Trophoblast cell (in vitro differentiated cells and primary cell): ENCODE data around the gene CEACAM8.
"Not testable (repeated sequence)": the region's sequence is repeated elsewhere in the genome, so short reads cannot be mapped to it uniquely, and the experiment has no call there.

Source experiments
- DNase-seq, 2 donors: peaks; one replicate each; pipeline ENCODE4 v3.0.0-alpha.2; 2016
- H2AFZ ChIP-seq: 2 replicates; pipeline ENCODE4 v1.6.1; 2013; ENCODE audit warnings: low read length, moderate library complexity, mild to moderate bottlenecking; ENCODE audit not compliant: insufficient read depth, poor library complexity
- H2AK5ac ChIP-seq: 2 replicates; pipeline ENCODE4 v1.6.1; 2013; ENCODE audit warnings: mild to moderate bottlenecking, low read length
- H2BK120ac ChIP-seq: 2 replicates; pipeline ENCODE4 v1.6.1; 2013; ENCODE audit warnings: low read length, mild to moderate bottlenecking, moderate library complexity; ENCODE audit not compliant: insufficient read depth, poor library complexity
- H2BK12ac ChIP-seq: 2 replicates; pipeline ENCODE4 v1.6.1; 2013; ENCODE audit warnings: mild to moderate bottlenecking, low read length, moderate library complexity
- H2BK5ac ChIP-seq: 2 replicates; pipeline ENCODE4 v1.6.1; 2013; ENCODE audit warnings: low read length, low read depth, moderate library complexity, mild to moderate bottlenecking; ENCODE audit not compliant: poor library complexity
- H3K14ac ChIP-seq: 2 replicates; pipeline ENCODE4 v1.6.1; 2013; ENCODE audit warnings: mild to moderate bottlenecking, low read length
- H3K18ac ChIP-seq: 2 replicates; pipeline ENCODE4 v1.6.1; 2013; ENCODE audit warnings: mild to moderate bottlenecking, low read length
- H3K23ac ChIP-seq: 2 replicates; pipeline ENCODE4 v1.6.1; 2013; ENCODE audit warnings: low read length
- H3K27ac ChIP-seq: 2 replicates; pipeline ENCODE4 v1.5.1; 2013; ENCODE audit warnings: low read depth, mild to moderate bottlenecking, inconsistent platforms, low read length, moderate library complexity
- H3K27me3 ChIP-seq: 2 replicates; pipeline ENCODE4 v1.6.1; 2013; ENCODE audit warnings: inconsistent platforms, mild to moderate bottlenecking, low read length, moderate library complexity; ENCODE audit not compliant: insufficient read depth
- H3K36me3 ChIP-seq, 2 experiments: 1 replicate in 1 of 2; 2 replicates in 1 of 2; pipeline ENCODE4 v1.6.1; 2013; ENCODE audit warnings: low read length in 2 of 2, mild to moderate bottlenecking in 2 of 2, moderate library complexity in 1 of 2; ENCODE audit not compliant: insufficient read depth in 2 of 2, control insufficient read depth in 1 of 2
- H3K4ac ChIP-seq: 2 replicates; pipeline ENCODE4 v1.6.1; 2013; ENCODE audit warnings: low read depth, mild to moderate bottlenecking, low read length, moderate library complexity
- H3K4me1 ChIP-seq, 2 experiments: 1 replicate in 1 of 2; 2 replicates in 1 of 2; pipeline ENCODE4 v1.6.1; 2013; ENCODE audit warnings: low read length in 2 of 2, mild to moderate bottlenecking in 2 of 2, moderate library complexity in 1 of 2; ENCODE audit not compliant: insufficient read depth in 2 of 2, control insufficient read depth in 1 of 2
- H3K4me2 ChIP-seq: 2 replicates; pipeline ENCODE4 v1.6.1; 2013; ENCODE audit warnings: inconsistent platforms, mild to moderate bottlenecking, low read length, moderate library complexity
- H3K4me3 ChIP-seq: 2 replicates; pipeline ENCODE4 v1.5.1; 2013; ENCODE audit warnings: mild to moderate bottlenecking, low read depth, low read length, inconsistent platforms
- H3K79me1 ChIP-seq: one replicate; pipeline ENCODE4 v1.6.1; 2013; ENCODE audit warnings: low read length
- H3K79me2 ChIP-seq: 2 replicates; pipeline ENCODE4 v1.6.1; 2013; ENCODE audit warnings: low read length, mild to moderate bottlenecking; ENCODE audit not compliant: control insufficient read depth, insufficient read depth, poor library complexity
- H3K9ac ChIP-seq: 2 replicates; pipeline ENCODE4 v1.6.1; 2013; ENCODE audit warnings: mild to moderate bottlenecking, low read length
- H3K9me3 ChIP-seq: 2 replicates; pipeline ENCODE4 v1.6.1; 2013; ENCODE audit warnings: low read depth, mild to moderate bottlenecking, control low read depth, inconsistent platforms, low read length; ENCODE audit not compliant: insufficient read depth
- H4K12ac ChIP-seq: 2 replicates; pipeline ENCODE4 v1.6.1; 2013; ENCODE audit warnings: low read depth, mild to moderate bottlenecking, low read length, moderate library complexity
- H4K8ac ChIP-seq: 2 replicates; pipeline ENCODE4 v1.6.1; 2013; ENCODE audit warnings: low read depth, mild to moderate bottlenecking, low read length, moderate library complexity
- H4K91ac ChIP-seq: one replicate; pipeline ENCODE4 v1.6.1; 2013; ENCODE audit warnings: low read depth, mild to moderate bottlenecking, low read length, moderate library complexity
- WGBS: extraction: QIAGEN DNeasy Blood & Tissue Kit; methylation state at CpG from one replicate; pipeline ENCODE4 v1.1.7; 2013; ENCODE audit warnings: missing lambda C conversion rate; ENCODE audit not compliant: insufficient read length, insufficient coverage; ENCODE audit errors: extremely low coverage; 5-methylcytosine and 5-hydroxymethylcytosine counted together

CEACAM8 gene

DNA sequence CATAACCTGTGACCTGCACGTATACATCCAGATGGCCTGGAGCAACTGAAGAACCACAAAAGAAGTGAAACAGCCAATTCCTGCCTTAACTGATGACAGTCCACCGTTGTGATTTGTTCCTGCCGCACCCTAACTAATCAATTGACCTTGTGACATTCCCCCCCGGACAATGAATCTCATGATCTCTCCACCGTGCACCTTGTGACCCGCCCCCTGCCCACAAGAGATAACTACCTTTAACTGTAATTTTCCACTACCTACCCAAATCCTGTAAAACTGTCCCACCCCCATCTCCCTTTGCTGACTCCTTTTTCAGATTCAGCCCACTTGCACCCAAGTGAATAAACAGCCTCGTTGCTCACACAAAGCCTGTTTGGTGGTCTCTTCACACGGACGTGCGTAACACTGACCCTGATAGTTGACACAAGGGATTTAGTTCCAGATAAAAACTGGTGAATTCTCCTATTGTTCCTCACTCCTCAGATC is 37.3 kb downstream of the CEACAM8 start:
- not testable (repeated sequence) for H4K8ac ChIP-seq, H4K91ac ChIP-seq, H3K18ac ChIP-seq, H3K14ac ChIP-seq, H3K4me2 ChIP-seq, H2BK120ac ChIP-seq, H3K9me3 ChIP-seq, DNase-seq, H2BK5ac ChIP-seq, H3K4ac ChIP-seq, H3K27ac ChIP-seq, H3K79me1 ChIP-seq, H3K4me3 ChIP-seq, H3K4me1 ChIP-seq, H4K12ac ChIP-seq, H2AK5ac ChIP-seq, H3K9ac ChIP-seq, H3K36me3 ChIP-seq, H3K27me3 ChIP-seq, H3K79me2 ChIP-seq, H3K23ac ChIP-seq, H2AFZ ChIP-seq, H2BK12ac ChIP-seq
- no CpG with 5 or more reads among the region's 10 CpGs for WGBS

DNA sequence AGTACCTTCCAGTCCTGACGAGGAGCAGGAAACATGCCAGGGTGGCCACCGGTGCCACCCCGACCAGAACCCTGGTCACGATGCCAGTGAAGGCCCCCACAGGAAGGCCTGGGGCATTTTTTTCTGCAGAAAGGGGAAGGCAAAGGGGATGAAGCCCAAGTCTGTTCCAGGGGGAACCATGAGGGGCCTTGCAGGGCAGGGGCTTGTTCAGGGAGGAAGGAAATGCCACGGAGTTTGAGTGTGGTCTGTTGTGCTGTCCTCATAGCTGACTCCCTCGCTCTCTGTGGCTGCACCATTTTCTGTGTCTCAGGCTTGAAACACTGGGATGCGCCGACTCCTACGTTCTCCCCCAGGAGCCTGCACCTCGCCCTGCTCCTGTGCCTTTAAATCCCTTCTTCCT is 38.9 kb downstream of the CEACAM8 start:
- Histone ChIP-seq H3K9me3 (peaks cover 4% of the 10 kb centered on the region), H3K79me1 (no peaks in the 10 kb centered on the region), H2BK5ac (no peak overlapping the region), H3K14ac (no peak overlapping the region), H3K36me3 (no peaks in the 10 kb centered on the region), H3K4me3 (no peak overlapping the region), H3K4me1 (peaks cover 0 to 2% of the 10 kb centered on the region in 2 experiments), H3K27me3 (no peaks in the 10 kb centered on the region), H3K27ac (no peak overlapping the region), H4K8ac (no peak overlapping the region), H2AK5ac (no peak overlapping the region), H3K9ac (no peak overlapping the region), H3K4ac (no peak overlapping the region), H2AFZ (no peak overlapping the region), H3K4me2 (no peak overlapping the region), H3K79me2 (no peaks in the 10 kb centered on the region), H3K18ac (no peak overlapping the region), H4K91ac (no peak overlapping the region), H3K23ac (no peak overlapping the region), H4K12ac (no peak overlapping the region), H2BK120ac (no peak overlapping the region), H2BK12ac (no peak overlapping the region)
- no peak for DNase-seq
- no CpG with 5 or more reads among the region's 10 CpGs for WGBS

DNA sequence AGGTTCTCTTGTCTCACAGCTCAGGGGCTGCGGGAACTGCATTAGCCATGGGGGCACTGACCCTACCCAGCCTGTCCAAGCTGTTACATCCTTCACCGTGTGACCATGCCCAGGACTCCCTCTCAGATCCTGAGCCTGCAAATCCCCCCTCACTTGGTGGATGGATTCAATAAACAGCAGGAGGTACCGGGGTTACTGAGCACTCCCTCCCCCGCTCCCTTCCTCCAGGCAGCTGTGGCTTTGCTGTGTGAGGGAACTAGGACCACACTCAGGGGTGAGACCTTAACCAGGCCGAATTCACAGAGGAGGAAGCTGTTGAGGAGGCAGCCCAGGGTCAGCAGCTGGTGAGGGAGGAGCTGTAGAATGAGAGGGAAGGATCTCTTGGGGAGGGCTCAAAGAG is 39.4 kb downstream of the CEACAM8 start:
- DNase-seq = no peak
- Histone ChIP-seq H3K79me1 (no peaks in the 10 kb centered on the region), H3K4me2 (no peak overlapping the region), H2BK120ac (no peak overlapping the region), H2BK12ac (no peak overlapping the region), H2AFZ (no peak overlapping the region), H3K79me2 (no peaks in the 10 kb centered on the region), H2BK5ac (no peak overlapping the region), H3K9ac (no peak overlapping the region), H3K27me3 (no peaks in the 10 kb centered on the region), H3K18ac (no peak overlapping the region), H3K4me1 (peaks cover 0 to 2% of the 10 kb centered on the region in 2 experiments), H3K23ac (no peak overlapping the region), H4K91ac (no peak overlapping the region), H3K4ac (no peak overlapping the region), H4K8ac (no peak overlapping the region), H4K12ac (no peak overlapping the region), H3K36me3 (no peaks in the 10 kb centered on the region), H3K4me3 (no peak overlapping the region), H3K27ac (no peak overlapping the region), H3K14ac (no peak overlapping the region), H3K9me3 (peaks cover 5% of the 10 kb centered on the region), H2AK5ac (no peak overlapping the region)
- no CpG with 5 or more reads among the region's 5 CpGs for WGBS

DNA sequence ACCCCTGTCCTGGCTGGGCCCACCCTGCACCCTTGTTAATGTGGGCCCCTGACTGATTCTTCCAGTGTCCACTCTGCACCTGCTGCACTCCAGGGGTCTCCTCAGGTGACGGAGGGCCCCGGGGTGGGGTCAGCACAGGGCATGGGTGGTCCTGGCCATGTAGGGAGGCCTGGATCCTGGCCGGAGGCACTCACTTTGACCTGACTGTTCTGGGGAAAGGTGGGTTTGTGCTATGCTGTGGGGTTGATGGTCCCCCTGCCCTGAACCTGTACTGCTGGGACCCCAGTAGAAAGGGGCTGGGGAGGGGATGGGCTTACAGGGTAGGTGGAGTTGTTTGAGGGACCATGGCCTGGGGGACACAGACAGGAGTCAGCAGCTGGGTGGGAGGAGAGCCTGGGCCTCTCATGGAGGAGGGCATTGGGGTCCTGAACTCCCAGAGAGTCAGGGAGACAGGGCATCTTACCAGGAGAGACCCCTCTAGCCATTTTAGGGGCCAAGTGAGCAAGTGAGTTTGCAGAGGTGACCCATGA is 40.6 kb downstream of the CEACAM8 start:
- no peak overlapping the region for H4K8ac ChIP-seq
- no peak overlapping the region for H4K91ac ChIP-seq

More for the DNA sequence above, 40.6 kb downstream of the CEACAM8 start:
- no peak overlapping the region for H3K18ac ChIP-seq
- H3K9me3 ChIP-seq = peaks cover 6% of the 10 kb centered on the region
- H3K4me1 ChIP-seq = peaks cover 0 to 2% of the 10 kb centered on the region in 2 experiments
- H3K27me3 ChIP-seq = no peaks in the 10 kb centered on the region
- no peak overlapping the region for H3K27ac ChIP-seq
- no peak overlapping the region for H2AK5ac ChIP-seq
- no peaks in the 10 kb centered on the region for H3K79me1 ChIP-seq
- no CpG with 5 or more reads among the region's 3 CpGs for WGBS
- H2AFZ ChIP-seq = no peak overlapping the region
- H3K36me3 ChIP-seq = no peaks in the 10 kb centered on the region
- no peak overlapping the region for H3K23ac ChIP-seq
- H3K4me2 ChIP-seq = no peak overlapping the region
- H3K79me2 ChIP-seq = no peaks in the 10 kb centered on the region
- no peak overlapping the region for H3K9ac ChIP-seq
- no peak overlapping the region for H2BK5ac ChIP-seq
- H2BK12ac ChIP-seq = no peak overlapping the region
- no peak overlapping the region for H3K4ac ChIP-seq
- H2BK120ac ChIP-seq = no peak overlapping the region
- DNase-seq = no peak
- no peak overlapping the region for H4K12ac ChIP-seq
- no peak overlapping the region for H3K14ac ChIP-seq
- H3K4me3 ChIP-seq = no peak overlapping the region
